Activated CD8-positive, alpha-beta memory T cell treated with anti-CD3 and anti-CD28 coated beads, Interleukin-2, amount 50 U/mL, for 4 hours (primary cell): ENCODE measurements around the gene TMOD4.
"Not testable (repeated sequence)": the region's sequence is repeated elsewhere in the genome, so short reads cannot be mapped to it uniquely, and the experiment has no call there.

ENCODE experiments used
- DNase-seq: peaks from one replicate; pipeline ENCODE4 v3.0.0-alpha.2; 2020

Gene TMOD4

GRCh38 chr1:151175863-151176262 lies at the start of gene TMOD4:
Gene TMOD4, minus strand, starts transcription at chr1:151175981. Its CDS starts 1,106 bp downstream, at chr1:151174875.
- no peak for DNase-seq

GRCh38 chr1:151222130-151222529 lies 46.3 kb upstream of the TMOD4 start:
- DNase-seq: no peak

- DNase-seq: no peak
These were observed 45.8 kb upstream of the TMOD4 start for GRCh38 chr1:151221616-151222015.

- no peak for DNase-seq
These were observed 37.8 kb upstream of the TMOD4 start for GRCh38 chr1:151213560-151213959.

GRCh38 chr1:151211972-151212705 lies 36.4 kb upstream of the TMOD4 start:
- DNase-seq: no peak

GRCh38 chr1:151210830-151211229 lies 35.0 kb upstream of the TMOD4 start:
- DNase-seq: no peak

GRCh38 chr1:151205381-151205965 lies 29.7 kb upstream of the TMOD4 start:
- DNase-seq: not testable (repeated sequence)

- no peak for DNase-seq
These were observed 24.2 kb upstream of the TMOD4 start for GRCh38 chr1:151199873-151200581.

- peak; percentile 99 for DNase-seq
These were observed 22.7 kb upstream of the TMOD4 start, which contains the start of gene PIP5K1A for GRCh38 chr1:151198254-151199127. Gene PIP5K1A, plus strand, starts transcription at chr1:151198552. Its CDS starts 445 bp downstream, at chr1:151198997.

- DNase-seq: no peak
These were observed 22.1 kb upstream of the TMOD4 start for GRCh38 chr1:151197863-151198253.

- peak; percentile 42 for DNase-seq
These were observed 20.6 kb upstream of the TMOD4 start for GRCh38 chr1:151196292-151196800.

- DNase-seq: not testable (repeated sequence)
These were observed 19.3 kb upstream of the TMOD4 start for GRCh38 chr1:151194894-151195594.

- no peak for DNase-seq
These were observed 18.1 kb upstream of the TMOD4 start for GRCh38 chr1:151193856-151194255.

- DNase-seq: no peak
These were observed 17.5 kb upstream of the TMOD4 start for GRCh38 chr1:151193304-151193703.

GRCh38 chr1:151192047-151192446 lies 16.3 kb upstream of the TMOD4 start:
- no peak for DNase-seq

- DNase-seq: peak; percentile 81
These were observed 14.1 kb upstream of the TMOD4 start, which contains the start of gene VPS72 for GRCh38 chr1:151189637-151190445. Gene VPS72, minus strand, starts transcription at chr1:151190197. Its CDS starts 76 bp downstream, at chr1:151190121.

GRCh38 chr1:151188667-151189066 lies 12.9 kb upstream of the TMOD4 start:
- not testable (repeated sequence) for DNase-seq

- no peak for DNase-seq
These were observed 11.4 kb upstream of the TMOD4 start for GRCh38 chr1:151187205-151187604.

GRCh38 chr1:151184211-151184610 lies 8.4 kb upstream of the TMOD4 start:
- no peak for DNase-seq

GRCh38 chr1:151176514-151177045 lies 799 bp upstream of the TMOD4 start:
- no peak for DNase-seq
